Nephron progenitor cell (in vitro differentiated cells): Measurements from ENCODE around the gene EPHA8.

Experiments used
- DNase-seq: peaks from one replicate; pipeline ENCODE4 v3.0.0; 2021
- H3K27ac Mint-ChIP-seq: 2 replicates; pipeline ENCODE4 v1.8.0; 2021; ENCODE audit warnings: mild to moderate bottlenecking, moderate library complexity, mixed read lengths
- H3K27me3 Mint-ChIP-seq: 2 replicates; pipeline ENCODE4 v1.8.0; 2021; ENCODE audit warnings: mild to moderate bottlenecking, low read depth, mixed read lengths; ENCODE audit not compliant: poor library complexity
- H3K36me3 Mint-ChIP-seq: 2 replicates; pipeline ENCODE4 v1.8.0; 2021; ENCODE audit warnings: low read depth, mixed read lengths
- H3K4me1 Mint-ChIP-seq: 2 replicates; pipeline ENCODE4 v1.8.0; 2021; ENCODE audit warnings: mixed read lengths
- H3K4me3 Mint-ChIP-seq: 2 replicates; pipeline ENCODE4 v1.8.0; 2021; ENCODE audit warnings: mild to moderate bottlenecking, moderate library complexity, mixed read lengths
- H3K9me3 Mint-ChIP-seq: 2 replicates; pipeline ENCODE4 v1.8.0; 2021; ENCODE audit warnings: mild to moderate bottlenecking, moderate library complexity, mixed read lengths
- CTCF ChIP-seq: fragments of 200-600 bp; sonication (generic); IDR thresholded peaks from 2 replicates; pipeline ENCODE4 v1.5.0; 2021; ENCODE audit warnings: antibody characterized with exemption

The EPHA8 gene

GRCh38 chr1:22570140-22570909 is 7.0 kb downstream of the EPHA8 start:
- TF ChIP-seq CTCF = no peak
- Mint-ChIP-seq H3K4me3 (no peak overlapping the region), H3K9me3 (no peaks in the 10 kb centered on the region), H3K27me3 (peaks cover 70% of the 10 kb centered on the region), H3K27ac (no peak overlapping the region), H3K36me3 (no peaks in the 10 kb centered on the region), H3K4me1 (peaks cover 4% of the 10 kb centered on the region)
- DNase-seq = no peak

- H3K9me3 Mint-ChIP-seq = peaks cover 6% of the 10 kb centered on the region
- no peak for DNase-seq
- H3K4me3 Mint-ChIP-seq = no peak overlapping the region
- peaks cover under 1% of the 10 kb centered on the region for H3K4me1 Mint-ChIP-seq
- peaks cover 57% of the 10 kb centered on the region for H3K27me3 Mint-ChIP-seq
- no peak for TF ChIP-seq CTCF
- no peaks in the 10 kb centered on the region for H3K36me3 Mint-ChIP-seq
- no peak overlapping the region for H3K27ac Mint-ChIP-seq
These were observed 9.5 kb downstream of the EPHA8 start for GRCh38 chr1:22572818-22573217.

GRCh38 chr1:22573237-22573636 is 9.9 kb downstream of the EPHA8 start:
- H3K27me3 Mint-ChIP-seq = peaks cover 55% of the 10 kb centered on the region
- DNase-seq = no peak
- no peak overlapping the region for H3K4me3 Mint-ChIP-seq
- H3K27ac Mint-ChIP-seq = no peak overlapping the region
- TF ChIP-seq CTCF = no peak
- peaks cover 10% of the 10 kb centered on the region for H3K9me3 Mint-ChIP-seq
- H3K4me1 Mint-ChIP-seq = no peaks in the 10 kb centered on the region
- H3K36me3 Mint-ChIP-seq = no peaks in the 10 kb centered on the region

GRCh38 chr1:22575532-22576149 is 12.4 kb downstream of the EPHA8 start:
- no peak for DNase-seq
- Mint-ChIP-seq H3K27ac (peak overlapping the region; percentile 52), H3K9me3 (peaks cover 22% of the 10 kb centered on the region), H3K27me3 (peaks cover 56% of the 10 kb centered on the region), H3K36me3 (no peaks in the 10 kb centered on the region), H3K4me3 (no peak overlapping the region), H3K4me1 (no peaks in the 10 kb centered on the region)
- TF ChIP-seq CTCF = no peak

GRCh38 chr1:22576150-22576544 is 12.9 kb downstream of the EPHA8 start:
- Mint-ChIP-seq H3K4me1 (no peaks in the 10 kb centered on the region), H3K9me3 (peaks cover 22% of the 10 kb centered on the region), H3K4me3 (no peak overlapping the region), H3K36me3 (no peaks in the 10 kb centered on the region), H3K27me3 (peaks cover 55% of the 10 kb centered on the region), H3K27ac (no peak overlapping the region)
- DNase-seq = no peak
- no peak for TF ChIP-seq CTCF

- Mint-ChIP-seq H3K4me3 (no peak overlapping the region), H3K9me3 (peaks cover 22% of the 10 kb centered on the region), H3K4me1 (no peaks in the 10 kb centered on the region), H3K27me3 (peaks cover 56% of the 10 kb centered on the region), H3K27ac (no peak overlapping the region), H3K36me3 (no peaks in the 10 kb centered on the region)
- no peak for TF ChIP-seq CTCF
- no peak for DNase-seq
These were observed 13.3 kb downstream of the EPHA8 start for GRCh38 chr1:22576617-22577016.
